Panc1 (cell line): ENCODE results near the gene THG1L.
"Not testable (repeated sequence)": the region's sequence is repeated elsewhere in the genome, so short reads cannot be mapped to it uniquely, and the experiment has no call there.

Experiments used
- POLR2AphosphoS5 ChIP-seq: IDR thresholded peaks from 2 replicates; pipeline ENCODE4 v1.6.1; 2012; ENCODE audit warnings: mild to moderate bottlenecking, low read depth, low read length, moderate library complexity
- SIN3A ChIP-seq: IDR thresholded peaks from 2 replicates; pipeline ENCODE4 v1.6.1; 2012; ENCODE audit warnings: low read depth, mild to moderate bottlenecking, low read length, moderate library complexity, borderline replicate concordance; ENCODE audit not compliant: insufficient read depth

- TF ChIP-seq POLR2AphosphoS5, SIN3A: not testable (repeated sequence)
Observed at GRCh38 chr5:157696154-157696553, 35.1 kb upstream of the THG1L start.
